GM23248 (cell line): ENCODE results near the gene TTC39A.

Experiments used
- EZH2 ChIP-seq: fragments of 200-600 bp; sonication (generic); IDR thresholded peaks from 2 replicates; pipeline ENCODE4 v1.6.1; 2018; ENCODE audit warnings: antibody characterized with exemption, mild to moderate bottlenecking; ENCODE audit not compliant: insufficient read depth, poor library complexity, severe bottlenecking
- EZH2phosphoT487 ChIP-seq: fragments of 200-600 bp; sonication (generic); IDR thresholded peaks from 2 replicates; pipeline ENCODE4 v1.6.1; 2018; ENCODE audit warnings: antibody characterized with exemption, moderate library complexity, mild to moderate bottlenecking, low read depth; ENCODE audit not compliant: insufficient read depth

- no peak for TF ChIP-seq EZH2phosphoT487
- no peak for TF ChIP-seq EZH2
Observed at GRCh38 chr1:51328279-51328678, 2.1 kb downstream of the TTC39A start.
